GM04504 (cell line): Measurements from ENCODE around the gene SOX30.
A peak's percentile ranks its signal among the peaks of the same experiment; 100 is the strongest.
"Not testable (repeated sequence)": the region's sequence is repeated elsewhere in the genome, so short reads cannot be mapped to it uniquely, and the experiment has no call there.

Experiments used
- DNase-seq: peaks from one replicate; pipeline ENCODE4 v3.0.0-alpha.2; 2012; ENCODE audit warnings: low read depth

Gene SOX30

DNA sequence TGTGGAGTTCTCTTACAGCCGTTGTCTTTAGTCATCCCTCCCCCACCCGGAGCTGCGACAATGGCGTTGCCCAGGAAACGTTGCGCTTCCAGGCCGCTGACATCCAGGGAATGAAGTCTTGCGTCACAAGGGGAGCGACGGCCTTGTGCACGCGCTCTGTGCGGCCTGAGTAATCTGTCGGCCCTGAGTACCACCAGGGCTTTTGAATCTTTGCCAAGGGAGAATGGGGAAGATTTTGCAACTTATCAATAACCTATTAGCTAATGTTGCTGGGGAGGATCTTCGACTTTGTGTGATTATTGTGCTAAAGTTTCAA is at the start of gene SOX30:
TSS of gene SOX30 (minus strand) at position 62 of the 316 bp plus-strand sequence. CDS start 360 bp downstream, outside the sequence.
- no peak for DNase-seq

DNA sequence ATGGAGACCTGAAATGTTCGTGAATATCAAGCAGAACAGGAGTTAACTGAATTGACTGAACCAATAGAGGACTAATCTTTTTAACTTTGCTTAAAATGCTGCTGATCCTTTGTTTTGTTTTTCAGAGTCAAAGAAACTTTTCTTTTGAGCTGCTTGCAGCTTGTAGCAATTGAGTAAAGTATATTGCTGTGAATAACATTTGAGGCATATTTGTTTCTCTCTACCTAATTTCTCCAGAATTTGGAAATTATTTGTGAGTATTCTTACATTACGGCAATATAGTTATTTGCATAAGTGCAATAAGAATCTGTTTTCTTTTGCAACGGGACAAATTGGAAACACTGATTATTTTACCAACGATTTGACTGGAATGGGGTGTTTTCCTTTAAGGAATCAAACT is 46.4 kb upstream of the SOX30 start:
- not testable (repeated sequence) for DNase-seq

DNA sequence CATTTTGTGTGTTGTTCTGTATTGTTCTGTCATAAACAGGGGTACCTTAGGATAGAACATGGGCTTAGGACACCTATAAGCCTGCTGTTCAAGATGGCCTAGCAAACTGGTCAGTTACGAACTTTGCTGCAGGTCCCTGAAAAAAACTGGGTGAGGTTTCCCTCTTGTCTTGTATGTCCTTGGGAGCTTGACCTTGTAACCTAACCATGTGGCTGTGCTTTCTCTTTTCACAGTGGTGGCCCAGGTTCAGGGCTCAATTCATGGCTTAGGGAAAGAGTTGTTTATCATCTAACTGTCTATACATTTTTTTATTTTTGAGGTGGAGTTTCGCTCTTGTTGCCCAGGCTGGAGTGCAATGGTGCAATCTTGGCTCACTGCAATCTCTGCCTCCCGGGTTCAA is 43.9 kb upstream of the SOX30 start:
- not testable (repeated sequence) for DNase-seq

DNA sequence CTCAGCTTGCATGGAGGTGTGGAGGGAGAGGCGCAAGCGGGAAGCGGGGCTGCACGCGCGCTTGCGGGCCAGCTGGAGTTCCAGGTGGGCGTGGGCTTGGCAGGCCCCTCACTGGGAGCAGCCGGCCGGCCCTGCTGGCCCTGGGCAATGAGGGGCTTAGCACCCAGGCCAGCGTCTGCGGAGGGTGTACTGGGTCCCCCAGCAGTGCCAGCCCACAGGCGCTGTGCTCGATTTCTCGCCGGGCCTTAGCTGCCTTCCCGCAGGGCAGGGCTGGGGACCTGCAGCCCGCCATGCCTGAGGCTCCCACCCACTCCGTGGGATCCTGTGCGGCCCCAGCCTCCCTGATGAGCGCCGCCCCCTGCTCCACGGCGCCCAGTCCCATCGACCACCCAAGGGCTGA is 41.6 kb upstream of the SOX30 start:
- not testable (repeated sequence) for DNase-seq

DNA sequence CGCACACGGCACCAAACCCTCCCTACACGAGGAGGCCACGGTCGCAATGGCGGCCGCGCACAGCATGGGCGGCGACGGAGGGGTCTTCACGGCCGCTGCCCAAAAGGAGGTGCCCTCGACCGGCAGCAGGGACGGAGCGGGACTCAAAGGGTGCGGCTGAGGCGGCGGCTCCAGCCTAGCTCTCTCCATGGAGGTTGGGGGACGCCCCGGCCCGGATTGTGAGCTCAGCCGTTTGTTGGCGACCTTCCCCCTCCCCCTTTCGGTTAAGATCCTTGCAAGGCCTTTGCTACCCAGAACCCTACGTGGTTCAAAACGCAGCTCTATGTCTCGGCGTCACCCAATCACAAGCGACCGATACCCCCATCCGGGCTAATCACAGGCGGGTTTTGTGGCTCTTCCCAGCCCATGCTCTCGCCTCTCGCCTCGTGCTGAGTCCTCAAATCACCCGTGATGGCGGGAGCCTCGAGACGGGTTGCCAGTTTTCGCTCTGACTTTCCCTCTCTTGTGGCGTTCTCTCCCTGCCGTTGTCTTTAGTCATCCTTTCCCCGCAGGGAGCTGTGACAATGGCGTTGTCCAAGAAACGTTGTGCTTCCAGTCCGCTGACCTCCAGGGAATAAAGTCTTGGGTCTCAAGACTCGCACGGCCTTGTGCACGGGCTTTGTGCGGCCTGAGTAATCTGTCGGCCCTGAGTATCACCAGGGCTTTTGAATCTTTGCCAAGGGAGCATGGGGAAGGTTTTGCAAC is 38.6 kb upstream of the SOX30 start:
- no peak for DNase-seq

DNA sequence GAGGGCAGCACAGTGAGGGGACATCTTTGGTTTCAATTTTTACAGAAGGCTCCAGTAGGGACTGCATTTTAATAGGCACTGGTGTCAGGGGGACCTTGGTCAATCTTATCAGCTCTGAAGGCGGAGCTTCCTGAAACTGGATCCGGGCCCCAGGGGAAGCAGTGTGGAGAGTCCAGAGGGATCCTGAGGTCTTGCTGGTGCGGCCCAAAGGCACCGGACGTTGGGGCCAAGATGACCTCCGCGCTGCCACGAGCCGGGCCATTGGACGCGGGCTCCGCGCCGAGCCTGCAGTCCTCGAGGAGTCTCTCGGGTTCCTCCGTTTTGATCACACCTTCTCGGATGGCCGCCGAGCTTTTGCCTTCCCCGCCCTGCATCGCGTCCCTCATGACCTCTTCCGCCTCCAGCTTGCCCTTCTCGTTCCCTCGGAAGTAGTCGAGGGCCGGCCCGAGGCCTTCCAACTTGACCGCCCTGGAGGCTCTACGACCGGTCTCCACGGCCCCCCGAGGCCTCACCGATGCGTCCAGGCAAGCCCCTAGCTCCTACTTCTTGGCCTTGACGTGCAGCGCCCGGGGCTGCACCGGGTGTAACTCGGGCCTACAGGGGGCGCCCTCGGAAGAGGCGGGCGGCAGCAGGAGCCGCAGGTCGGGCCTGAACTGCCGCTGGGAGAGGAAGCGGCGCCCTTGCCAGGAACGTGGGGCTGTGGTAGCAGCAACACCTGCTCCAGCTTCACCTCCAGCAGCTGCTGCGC is 37.9 kb upstream of the SOX30 start:
- DNase-seq: no peak

DNA sequence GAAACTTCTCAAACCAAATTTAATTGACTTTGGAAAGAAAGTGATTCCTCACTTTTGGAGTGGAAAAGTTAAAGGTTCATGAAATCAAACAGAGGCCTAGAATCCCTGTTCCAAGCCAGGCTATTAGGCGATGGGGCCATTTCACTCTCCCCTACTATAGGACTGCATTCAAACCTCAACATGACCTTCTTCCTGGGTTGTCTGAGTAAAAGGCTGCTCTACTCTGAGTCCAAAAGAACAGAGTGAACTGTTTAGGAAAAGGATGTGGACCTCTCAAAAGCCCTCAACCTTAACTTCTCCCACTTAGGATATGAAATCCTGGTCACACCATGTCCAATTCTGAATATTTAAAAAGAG is 34.9 kb upstream of the SOX30 start:
- no peak for DNase-seq

DNA sequence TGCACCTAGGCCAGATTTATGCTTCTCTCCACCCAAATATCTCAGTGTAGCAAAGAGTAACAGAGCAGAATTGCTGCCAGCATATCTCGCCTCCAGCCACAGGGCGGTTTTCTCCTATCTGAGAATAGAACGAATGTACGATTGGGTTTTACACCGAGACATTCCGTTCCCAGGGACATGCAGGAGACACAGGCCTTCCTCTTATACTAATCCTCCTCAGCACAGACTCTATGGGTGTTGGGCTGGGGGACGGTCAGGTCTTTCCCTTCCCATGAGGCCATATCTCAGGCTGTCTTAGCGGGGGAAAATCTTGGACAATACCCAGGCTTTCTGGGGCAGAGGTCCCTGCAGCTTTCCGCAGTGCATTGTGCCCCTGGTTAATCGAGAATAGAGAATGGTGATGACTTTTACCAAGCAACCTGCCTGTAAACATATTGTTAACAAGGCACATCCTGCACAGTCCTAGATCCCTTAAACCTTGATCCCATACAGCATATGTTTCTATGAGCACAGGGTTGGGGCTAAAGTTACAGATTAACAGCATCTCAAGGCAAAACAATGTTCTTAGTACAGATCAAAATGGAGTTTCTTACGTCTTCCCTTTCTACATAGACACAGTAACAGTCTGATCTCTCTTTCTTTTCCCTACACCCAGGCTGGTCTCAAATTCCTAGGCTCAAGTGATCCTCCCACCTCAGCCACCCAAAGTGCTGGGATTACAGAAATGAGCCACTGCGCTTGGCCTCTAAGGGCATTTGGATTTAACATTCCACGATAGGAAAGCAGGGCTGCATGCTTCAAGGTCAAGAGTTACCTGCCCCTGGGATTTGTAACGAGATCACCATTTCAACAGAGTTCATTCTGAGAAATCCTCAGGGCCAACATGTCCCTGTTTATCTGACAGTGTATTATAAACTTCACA is 34.3 kb upstream of the SOX30 start:
- not testable (repeated sequence) for DNase-seq

DNA sequence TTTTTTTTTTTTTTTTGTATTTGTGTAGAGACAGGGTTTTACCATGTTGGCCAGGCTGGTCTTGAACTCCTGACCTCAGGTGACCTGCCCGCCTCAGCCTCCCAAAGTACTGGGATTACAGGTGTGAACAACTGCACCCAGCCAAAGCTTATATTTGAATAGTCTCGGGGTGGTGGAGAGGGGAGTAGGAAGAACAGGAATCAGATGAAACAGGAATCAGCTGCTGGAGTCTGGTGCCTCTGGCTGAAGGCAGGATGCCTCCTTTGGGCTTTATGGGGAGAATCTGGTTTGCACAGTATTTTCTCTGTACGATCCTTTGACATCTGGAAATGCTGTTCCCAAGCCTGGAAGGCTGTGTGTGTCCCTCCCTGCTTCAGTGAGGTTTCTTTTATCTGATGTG is 30.0 kb upstream of the SOX30 start:
- DNase-seq: no peak

DNA sequence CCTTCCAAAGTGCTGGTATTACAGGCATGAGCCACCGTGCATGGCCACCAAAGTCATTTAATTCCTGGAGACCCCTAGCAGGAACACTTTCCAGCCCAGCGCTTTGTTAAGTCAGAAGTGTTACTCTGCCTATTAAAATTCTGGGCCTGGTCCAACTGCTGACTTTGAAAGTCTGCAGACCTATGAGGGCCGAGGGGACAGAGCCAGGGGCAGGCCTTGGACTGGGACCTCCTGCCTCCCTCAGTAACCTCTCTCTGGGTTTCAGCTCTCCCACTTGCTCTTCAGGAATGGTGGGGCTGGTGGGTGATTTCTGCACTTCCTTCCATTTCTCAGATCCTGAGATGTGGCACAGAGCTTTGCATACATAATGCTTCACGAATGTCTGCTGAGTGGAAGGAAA is 28.8 kb upstream of the SOX30 start:
- no peak for DNase-seq

DNA sequence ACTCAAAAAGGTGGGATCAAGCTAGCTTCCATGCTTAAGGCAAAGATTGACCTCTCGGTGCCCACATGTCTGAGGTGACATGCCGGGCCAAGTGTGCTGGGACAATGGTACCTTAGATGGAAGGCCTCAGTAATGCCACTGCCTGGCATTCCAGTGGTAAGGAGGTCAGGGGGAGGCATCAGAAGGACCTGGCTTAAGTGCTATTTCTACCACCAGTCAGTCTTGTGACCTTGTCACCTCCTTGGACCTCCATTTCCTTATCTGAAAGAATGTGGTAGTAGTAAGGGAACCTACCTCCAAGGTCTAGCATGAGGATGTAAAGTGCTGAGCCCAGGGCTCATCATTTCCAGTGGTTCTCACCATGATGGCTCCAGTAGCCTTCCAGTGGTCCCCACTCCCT is 28.0 kb upstream of the SOX30 start:
- no peak for DNase-seq

DNA sequence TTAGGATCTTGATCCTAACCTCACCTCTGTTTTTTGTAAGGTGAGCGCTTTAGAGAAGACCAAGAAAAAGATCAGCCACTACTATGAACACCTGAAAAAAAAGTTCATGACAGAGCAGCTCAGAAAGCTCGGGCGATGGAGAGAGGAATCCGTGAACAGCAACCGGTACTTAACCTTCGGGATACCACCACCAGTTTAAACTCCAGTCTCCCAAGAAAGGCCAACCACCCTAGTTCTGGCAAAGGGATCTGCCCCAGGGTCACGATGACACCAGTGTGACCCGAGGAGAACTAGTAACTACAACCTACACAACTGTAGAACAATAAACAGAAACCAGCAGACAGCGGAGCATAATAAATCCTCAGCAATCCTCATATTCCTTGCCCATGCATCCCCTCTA is 27.6 kb upstream of the SOX30 start:
- no peak for DNase-seq

DNA sequence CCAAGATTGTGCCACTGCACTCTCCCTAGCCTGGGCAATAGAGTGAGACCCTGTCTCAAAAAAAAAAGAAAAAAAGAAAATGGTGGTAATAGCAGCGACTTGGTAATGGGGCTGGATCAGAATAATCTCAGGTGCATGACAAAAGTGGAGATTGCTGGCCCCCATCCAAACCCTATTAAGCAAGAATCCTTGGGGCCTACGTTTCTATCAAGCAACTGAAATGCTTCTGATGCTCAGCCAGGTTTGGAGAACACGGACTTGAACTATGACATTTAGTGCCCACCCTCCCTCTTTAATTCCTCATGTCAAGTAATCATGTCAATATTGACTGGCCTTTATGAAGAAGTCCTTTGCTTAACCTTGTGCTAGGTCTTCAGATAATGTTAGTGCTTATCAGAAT is 25.7 kb upstream of the SOX30 start:
- no peak for DNase-seq

DNA sequence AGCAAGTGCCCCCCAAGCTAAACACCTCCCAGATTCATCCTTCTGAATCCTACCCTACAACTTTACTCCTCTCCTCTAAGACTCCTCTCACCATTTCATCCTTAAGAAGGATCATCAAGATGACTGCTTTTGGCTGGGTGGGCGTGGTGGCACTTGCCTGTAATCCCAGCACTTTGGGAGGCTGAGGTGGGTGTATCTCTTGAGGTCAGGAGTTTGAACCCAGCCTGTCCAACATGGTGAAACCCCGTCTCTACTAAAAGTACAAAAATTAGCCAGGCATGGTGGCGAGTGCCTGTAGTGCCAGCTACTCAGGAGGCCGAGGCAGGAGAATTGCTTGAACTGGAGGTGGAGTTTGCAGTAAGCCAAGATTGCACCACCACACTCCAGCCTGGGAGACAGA is 22.1 kb upstream of the SOX30 start:
- not testable (repeated sequence) for DNase-seq

DNA sequence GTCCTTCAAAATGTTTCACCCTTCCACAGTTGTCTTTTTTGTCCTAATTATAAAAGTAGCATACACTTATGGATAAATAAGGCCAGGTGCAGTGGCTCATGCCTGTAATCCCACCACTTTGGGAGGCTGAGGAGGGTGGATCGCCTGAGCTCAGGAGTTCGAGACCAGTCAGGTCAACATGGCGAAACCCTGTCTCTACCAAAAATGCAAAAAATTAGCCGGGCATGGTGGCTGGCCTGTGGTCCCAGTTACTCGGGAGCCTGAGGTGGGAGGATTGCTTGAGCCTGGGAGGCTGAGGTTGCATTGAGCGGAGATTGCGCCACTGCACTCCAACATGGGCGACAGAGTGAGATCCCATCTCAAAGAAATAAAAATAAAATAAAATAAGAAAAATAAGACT is 20.7 kb upstream of the SOX30 start:
- no peak for DNase-seq

DNA sequence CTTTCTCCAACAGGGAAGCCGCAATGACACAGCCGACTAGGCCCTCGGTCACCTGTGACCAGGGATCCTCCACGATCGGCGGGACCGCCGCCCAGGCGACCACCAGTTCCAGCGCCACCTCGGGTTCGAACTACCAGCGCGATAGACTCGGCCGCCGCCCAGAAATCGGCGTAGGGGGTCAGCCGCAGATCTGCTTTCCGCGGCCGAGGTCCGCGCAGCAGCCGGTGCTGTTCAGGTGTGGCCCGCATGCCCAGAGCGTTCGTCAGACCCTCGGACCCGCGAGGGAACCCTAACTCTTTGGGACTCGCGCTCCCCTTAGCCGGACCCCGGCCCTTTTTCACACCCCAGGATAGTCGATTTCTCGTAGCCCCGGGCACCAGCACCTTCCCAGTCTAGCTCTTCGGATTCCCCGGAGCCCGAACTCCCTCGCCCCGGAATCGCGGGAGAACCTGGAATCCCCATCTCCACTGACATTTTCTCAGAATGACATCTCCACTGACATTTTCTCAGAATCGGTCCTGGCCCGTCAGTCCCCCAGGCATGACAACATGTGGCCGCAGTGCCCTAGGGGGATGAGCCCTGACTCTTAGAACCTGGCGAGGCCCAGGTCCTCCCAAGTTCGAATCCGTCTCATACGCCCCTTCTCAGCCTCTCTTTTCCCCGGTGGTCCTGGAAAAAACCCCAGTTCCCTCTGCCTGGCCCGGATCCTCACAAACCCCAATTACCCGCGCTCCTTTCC is 19.5 kb upstream of the SOX30 start:
- no peak for DNase-seq

DNA sequence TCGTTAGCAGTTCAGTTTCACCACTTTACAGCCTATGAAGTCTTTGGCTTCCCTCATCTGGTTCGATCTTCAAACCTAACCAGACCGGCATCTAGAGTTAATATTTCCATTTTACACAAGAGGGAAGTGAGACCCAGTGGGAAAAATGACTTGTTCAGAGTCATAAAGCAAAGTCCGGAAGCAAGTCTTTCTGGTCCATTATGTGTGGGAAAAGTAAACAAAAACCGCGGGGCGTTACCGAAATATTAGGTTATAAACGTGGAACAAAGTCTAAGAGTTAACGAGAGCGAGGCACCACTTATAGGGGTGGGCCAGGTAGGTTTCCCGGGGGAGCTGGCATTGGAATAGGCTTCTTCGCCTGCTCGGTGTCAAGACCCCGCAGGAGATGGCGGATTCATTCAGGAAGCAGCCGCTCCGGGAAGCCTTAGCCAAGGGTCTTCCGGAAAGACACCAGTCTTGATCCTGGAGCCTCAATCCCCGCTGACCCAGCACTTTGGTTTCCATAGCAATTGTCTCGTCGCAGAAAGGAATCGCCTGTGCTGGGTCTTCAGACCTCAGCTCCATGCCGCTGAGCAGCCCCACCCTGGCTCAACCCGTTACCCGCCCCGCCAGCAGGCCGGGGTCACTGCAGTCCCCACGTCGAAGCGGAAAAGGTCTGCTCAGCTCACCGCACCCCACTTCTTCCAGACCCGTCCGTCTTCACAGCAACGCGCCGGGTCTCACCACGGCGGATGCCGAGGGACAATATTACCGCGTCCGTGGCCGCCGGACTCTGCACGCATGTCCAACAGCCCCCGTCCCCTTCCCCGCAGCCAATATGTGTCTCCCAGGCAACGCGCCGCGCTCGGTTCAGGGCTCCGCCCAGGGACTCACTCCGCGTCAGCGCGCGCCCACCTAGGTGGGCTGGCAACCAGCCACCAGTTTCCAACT is 18.7 kb upstream of the SOX30 start, which contains the start of gene C5orf52:
TSS of gene C5orf52 (plus strand) at position 872 of the 930 bp plus-strand sequence. CDS start 82 bp downstream, outside the sequence.
- no peak for DNase-seq

DNA sequence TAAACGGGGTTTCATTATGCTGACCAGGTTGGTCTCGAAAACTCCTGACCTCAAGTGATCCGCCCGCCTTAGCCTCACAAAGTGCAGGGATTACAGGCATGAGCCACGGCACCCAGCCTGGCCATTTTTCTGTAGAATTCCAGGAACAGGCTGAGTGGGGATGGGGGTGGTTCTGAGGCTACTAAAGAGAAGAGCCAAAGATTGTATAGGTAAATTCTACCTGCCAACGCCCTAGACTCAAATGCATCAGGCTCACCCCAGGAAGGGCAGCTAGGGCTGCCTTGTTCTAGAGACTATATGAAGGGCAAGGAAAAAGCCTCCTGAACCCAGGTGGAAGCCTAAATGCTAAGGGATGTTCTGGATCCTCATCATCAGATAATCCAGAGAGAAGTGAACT is 17.5 kb upstream of the SOX30 start:
- no peak for DNase-seq

DNA sequence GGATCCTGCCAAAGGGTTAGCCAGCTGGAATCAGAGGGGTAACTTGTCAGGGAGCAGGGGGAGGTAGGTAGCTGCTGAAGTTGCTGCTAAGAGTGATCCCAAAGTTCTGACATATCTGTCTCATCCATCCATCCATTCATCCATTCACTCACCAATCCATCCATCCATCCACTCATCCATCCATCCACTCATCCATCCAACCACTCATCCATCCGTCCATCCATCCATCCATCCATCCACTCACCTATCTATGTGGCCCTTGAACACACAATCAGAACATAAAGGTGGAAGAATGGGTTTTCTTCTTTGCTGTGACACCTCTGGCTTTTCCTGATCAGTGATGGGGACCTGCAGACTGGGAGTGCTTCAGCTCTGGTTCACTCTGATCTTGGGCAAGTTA is 16.1 kb upstream of the SOX30 start:
- DNase-seq: no peak

DNA sequence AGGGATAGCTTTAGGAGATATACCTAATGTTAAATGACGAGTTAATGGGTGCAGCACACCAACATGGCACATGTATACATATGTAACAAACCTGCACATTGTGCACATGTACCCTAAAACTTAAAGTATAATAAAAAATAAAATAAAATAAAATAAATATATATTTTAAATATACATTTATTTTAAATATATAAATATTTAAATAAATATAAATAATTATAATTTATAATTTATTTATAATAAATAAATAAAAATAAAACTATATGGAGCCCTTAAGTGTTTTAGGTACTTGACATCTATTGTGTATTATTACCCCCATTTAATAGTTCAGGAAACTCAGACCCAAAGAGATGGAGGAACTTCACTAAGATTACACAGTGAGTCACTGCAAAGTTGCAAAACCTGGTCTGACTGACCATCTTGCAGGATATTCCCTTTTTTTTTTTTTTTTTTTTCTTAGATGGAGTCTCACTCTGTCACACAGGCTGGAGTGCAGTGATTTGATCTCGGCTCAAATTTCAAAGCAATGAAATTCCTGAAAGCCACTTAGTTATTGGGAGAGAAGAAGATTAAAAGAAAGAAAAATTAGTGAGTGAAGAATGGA is 13.3 kb upstream of the SOX30 start:
- DNase-seq: peak; percentile 51
